NCI-H345 treated with DMSO at 0.1 percent for 48 hours (cell line): ENCODE results near the gene SFRP2.

Experiments
- DNase-seq: peaks from one replicate; lab custom pipeline; 2025; ENCODE audit not compliant: unreplicated experiment; lab: John Stamatoyannopoulos, UW

Gene SFRP2, protein sequence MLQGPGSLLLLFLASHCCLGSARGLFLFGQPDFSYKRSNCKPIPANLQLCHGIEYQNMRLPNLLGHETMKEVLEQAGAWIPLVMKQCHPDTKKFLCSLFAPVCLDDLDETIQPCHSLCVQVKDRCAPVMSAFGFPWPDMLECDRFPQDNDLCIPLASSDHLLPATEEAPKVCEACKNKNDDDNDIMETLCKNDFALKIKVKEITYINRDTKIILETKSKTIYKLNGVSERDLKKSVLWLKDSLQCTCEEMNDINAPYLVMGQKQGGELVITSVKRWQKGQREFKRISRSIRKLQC

DNA sequence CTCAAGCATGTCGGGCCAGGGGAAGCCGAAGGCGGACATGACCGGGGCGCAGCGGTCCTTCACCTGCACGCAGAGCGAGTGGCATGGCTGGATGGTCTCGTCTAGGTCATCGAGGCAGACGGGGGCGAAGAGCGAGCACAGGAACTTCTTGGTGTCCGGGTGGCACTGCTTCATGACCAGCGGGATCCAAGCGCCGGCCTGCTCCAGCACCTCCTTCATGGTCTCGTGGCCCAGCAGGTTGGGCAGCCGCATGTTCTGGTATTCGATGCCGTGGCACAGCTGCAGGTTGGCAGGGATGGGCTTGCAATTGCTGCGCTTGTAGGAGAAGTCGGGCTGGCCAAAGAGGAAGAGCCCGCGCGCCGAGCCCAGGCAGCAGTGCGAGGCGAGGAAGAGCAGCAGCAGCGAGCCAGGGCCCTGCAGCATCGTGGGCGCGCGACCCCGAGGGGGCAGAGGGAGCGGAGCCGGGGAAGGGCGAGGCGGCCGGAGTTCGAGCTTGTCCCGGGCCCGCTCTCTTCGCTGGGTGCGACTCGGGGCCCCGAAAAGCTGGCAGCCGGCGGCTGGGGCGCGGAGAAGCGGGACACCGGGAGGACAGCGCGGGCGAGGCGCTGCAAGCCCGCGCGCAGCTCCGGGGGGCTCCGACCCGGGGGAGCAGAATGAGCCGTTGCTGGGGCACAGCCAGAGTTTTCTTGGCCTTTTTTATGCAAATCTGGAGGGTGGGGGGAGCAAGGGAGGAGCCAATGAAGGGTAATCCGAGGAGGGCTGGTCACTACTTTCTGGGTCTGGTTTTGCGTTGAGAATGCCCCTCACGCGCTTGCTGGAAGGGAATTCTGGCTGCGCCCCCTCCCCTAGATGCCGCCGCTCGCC lies at the start of gene SFRP2:
Gene SFRP2 (minus strand): TSS at position 671 of the 864 bp plus-strand sequence. CDS start 248 bp downstream, at position 423.
- no peak for DNase-seq

DNA sequence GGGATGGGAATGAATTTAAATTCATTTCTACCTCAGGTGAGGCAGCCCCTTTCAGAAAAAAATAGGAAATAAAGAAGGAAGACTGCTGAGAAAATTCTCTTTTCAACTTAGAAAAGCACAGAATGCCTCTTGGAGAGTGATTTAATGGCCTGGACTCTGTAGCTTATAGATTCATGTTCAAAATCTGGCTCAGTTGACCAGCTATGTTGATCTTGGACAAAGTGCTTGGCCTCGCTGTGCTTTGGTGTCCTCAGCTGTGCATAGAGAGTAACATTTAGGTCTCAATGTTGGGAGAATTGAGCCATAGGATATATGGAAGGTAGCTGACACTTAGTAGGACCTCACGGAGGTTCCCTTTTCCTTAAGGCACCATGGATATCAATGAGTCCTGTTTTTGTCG lies 49.7 kb upstream of the SFRP2 start:
- no peak for DNase-seq

DNA sequence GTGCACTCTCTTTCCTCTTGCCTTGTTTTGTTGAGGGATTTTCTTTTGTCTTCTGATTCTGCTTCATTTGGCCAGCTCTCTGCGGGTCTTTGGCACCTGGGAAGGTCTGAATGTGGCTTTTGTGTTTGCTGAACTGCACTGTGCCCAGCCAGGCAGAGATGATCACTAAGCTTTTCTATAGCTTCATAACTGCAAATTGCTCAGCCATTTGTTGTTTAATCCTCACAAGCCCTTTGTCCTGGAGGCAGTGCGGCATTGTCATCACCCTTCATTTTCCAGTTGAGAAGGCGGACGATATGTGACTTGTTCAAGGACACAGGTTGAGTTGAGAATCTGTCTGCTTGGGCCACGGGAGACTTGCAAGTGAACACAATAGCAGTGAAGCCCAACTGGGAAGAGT lies 46.0 kb upstream of the SFRP2 start:
- DNase-seq: no peak

DNA sequence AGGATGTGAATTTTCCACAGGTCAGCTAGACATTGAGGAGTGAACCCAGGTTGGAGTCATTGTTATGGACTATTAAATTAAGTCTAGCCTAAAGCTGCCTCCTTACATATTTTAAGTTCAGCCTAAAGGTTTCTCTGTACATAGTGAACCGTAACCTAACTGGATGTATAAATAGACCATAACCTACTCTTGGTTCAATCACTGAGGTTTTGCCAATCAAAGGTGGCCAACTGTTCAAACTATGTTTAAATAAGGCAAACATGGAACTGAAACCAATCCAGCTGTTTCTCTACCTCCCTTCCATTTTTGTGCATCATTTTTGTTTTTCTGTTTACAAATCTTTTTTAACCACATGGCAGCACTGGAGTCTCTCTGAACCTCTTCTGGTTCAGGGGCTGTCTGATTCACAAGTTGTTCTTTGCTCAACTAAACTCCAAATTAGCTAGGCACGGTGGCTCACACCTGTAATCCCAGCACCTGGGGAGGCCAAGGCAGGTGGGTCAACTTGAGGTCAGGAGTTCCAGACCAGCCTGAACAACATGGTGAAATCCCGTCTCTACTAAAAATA lies 43.9 kb upstream of the SFRP2 start:
- no peak for DNase-seq

DNA sequence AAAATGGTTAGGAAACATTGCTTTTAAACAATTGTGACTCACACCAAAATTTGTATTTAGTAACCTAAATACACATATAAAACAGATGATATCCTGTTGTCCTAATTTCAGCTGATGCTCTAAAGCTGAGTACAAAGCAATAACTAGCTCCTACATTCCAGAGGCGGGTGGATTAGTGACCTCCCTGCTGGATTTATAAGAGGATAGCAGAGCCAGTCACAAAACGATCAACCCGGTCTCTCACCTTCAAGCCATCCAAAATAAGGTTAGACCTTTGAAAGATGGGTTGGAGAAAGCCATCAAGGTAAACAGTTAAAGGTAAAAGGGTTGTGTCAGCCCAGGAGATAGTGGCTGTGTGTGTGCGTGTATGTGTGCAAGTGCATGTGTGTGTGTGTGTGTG lies 43.2 kb upstream of the SFRP2 start:
- no peak for DNase-seq

DNA sequence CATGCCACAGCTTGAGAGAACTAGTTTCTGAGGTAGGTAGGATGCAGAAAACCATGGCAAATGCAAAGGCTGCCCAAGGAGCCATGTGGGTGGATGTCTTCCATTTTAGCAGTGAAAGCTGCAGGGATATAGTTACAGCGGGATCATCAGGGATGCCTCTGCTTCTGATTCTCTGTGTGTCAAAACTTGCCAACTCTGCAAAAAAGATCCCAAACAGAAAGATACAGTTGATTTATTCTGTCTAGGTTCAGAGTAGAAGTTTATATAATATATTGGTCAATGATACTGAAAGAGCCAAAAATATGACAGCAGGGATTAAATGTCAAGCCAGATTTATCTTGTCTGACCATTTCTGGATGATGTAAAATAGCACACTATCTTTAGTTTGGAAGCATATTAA lies 42.4 kb upstream of the SFRP2 start:
- no peak for DNase-seq

DNA sequence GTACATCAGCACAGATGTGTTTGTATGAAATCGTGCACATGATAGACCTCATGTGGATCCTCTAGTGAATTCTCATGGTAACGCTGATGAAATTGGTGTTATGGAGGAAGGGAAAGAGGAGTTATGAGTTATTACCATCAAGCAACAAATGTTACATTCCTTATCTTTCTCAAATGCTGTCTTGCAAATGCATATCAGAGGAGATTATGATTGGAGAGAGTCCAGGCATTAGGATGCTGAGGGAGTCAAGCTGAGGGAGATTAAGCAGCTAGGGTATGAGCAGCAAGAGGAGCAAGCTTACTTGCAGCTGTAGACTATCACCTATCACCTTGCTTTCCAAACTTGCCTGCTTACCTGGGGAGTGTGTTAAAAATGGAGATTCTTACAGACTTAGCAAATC lies 36.8 kb upstream of the SFRP2 start:
- DNase-seq: no peak

DNA sequence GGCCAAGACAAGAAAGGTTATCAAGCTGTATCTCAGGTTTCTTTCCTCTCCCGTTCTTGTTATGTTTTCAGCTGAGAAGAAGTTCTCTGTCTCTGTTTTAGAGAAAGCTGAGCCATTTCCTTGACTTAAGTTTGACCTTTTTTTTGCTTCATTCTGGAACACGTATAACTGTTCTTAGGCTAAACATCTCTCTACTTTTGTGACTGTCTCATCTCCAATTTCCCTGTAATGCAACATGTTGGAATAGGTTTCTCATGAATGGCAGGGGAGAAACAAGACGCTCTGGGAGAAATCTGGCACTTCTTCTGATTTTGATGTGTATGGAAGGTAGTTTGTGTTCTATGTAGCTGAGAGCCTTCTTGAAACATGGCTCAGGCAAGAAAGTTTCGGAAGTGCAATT lies 36.2 kb upstream of the SFRP2 start:
- DNase-seq: no peak

DNA sequence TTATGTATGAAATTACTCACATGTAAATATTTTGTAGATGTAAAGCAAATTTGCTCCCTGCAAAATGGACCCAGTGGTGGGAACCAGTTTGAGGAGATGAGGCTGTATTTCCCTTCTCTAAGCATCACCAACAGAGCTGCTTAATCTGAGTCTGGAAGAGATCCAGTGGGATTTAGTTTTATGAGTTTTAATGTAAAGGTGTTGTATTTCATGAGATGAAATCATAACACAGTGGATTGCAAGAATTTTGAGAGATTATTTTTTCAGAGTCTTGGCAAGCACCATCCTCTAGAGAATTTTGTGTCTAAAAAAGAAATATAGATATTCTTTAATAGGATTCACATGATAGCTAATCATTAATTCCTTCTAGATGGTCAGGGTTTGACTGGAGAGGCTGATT lies 35.6 kb upstream of the SFRP2 start:
- DNase-seq: no peak

DNA sequence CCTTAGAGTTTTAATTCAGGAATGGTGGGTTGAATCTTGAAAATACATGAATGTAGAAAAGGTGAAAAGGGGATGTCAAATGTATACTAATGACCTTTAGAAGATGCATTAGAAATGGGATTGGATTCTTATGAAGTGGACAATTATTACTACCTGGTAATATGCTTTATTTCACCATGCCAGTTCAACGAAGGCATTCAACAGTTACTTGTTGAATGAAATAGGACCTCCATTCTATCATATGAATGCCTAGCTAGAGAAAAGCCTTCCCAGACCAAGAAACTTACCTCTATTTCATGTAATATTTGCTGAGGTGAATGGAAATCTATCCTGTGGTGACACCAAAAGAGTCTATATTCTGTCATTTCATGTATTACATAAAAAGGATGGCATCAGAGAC lies 34.6 kb upstream of the SFRP2 start:
- no peak for DNase-seq

DNA sequence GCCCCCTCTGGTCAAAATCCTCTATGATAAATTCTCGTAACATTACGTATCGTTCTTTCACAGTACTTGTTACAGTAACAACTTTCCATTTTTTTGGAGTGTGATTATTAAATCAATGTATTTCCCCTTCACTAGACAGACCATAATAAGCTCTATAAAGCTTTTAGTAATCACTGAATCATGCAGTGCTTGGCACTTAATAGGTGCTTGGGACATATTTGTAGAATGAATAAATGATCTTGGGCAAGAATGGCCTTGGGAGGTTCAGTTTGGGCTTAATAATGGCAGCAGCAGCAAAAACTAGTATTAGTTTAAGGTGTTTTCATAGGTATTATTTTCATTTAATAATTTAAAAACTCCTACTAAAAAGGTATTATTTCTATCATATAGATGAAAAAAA lies 33.4 kb upstream of the SFRP2 start:
- DNase-seq: no peak

DNA sequence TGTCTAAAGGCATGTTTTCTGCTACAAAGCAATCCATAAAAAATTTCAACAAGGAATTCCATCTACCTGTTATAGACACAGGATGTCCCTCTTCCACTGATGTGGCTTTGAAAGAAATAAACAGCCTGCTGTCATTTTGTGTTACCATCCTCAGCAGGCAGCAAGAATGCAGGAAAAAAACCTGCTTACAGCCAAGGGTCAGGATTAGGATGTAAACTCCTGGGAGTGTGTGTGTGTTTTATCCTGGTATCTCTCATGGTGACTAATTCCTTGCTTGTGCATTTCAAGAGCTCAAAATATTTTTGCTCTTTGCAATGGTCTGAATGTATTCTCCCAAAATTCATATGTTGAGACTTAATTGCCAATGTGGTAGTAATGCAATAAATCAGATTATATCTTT lies 28.6 kb upstream of the SFRP2 start:
- no peak for DNase-seq

DNA sequence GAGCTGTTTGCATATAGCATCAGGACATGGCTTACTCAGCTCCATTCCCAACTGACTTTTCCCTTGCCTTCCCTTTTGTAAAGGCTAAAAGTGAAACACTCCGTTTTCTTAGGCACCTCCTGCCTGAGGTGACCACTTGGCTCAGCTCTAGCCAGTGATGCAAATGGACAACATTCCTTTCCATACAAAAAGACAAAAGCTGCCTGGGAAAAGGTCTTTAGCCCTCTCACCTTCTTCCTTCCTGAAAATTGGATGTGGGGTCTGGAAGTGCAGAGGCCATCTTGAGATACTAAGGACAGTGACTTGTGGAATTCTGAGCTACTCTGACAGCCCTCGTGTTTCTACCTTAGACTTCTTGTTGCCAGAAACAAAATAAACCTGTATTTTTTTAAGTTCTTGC lies 27.7 kb upstream of the SFRP2 start:
- no peak for DNase-seq

DNA sequence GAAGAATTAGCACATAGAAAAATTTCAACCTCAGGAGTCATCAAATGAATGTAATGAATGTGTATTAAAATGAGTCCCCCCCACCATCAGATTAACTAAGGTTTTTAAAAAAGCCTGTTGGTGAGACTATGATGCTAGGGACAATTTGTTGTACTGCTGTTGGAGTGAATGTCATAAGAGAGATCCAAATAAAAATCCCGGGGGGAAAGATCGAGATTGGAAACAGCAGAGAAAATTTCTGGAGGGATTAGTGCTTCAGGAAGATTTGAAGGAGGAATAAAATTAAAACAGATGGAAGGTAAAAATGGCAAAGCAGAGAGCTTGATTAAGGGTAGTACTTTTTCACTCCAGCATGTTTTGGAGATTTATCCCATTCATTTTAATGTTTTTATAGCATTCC lies 25.9 kb upstream of the SFRP2 start:
- DNase-seq: no peak

DNA sequence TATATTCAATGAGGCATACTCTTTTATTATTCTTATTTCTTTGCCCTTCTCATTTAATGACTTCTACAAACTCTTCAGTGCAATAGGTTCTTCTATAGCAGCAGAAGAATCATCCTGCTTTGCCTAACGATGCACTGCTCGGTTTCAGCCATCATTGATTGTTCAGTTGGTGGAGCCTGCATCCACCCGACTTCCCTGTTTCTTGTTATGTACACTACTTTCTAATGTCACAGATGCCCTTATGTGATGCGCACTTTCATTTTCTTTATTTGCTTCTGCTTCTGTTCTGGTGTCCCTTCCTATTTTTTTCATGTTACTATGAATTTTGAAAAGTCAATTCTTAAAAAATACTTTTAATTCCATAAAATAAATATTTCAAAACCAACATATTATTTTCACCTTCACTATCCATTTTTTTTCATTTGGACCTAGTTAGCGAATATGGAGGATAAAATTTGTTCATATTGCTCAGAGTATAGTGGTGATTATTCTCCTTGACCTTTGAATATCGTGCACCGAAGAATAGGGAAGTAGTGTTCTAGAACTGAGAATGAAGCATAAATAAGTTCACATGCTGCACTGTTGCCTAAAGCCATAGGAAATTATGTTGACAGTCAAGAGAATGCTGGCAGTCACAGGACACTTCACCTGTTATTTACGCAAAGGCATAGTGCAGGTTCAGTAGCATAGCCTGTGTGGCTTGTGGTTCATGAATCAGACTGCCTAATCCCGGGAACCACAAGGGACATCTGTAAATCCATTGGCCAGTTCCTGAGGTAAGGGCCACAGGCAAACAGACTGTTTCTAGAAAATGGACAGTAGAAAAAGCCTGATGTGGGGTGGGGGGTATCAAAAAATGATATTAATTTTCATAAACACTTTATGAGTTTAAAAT lies 21.3 kb upstream of the SFRP2 start:
- no peak for DNase-seq

DNA sequence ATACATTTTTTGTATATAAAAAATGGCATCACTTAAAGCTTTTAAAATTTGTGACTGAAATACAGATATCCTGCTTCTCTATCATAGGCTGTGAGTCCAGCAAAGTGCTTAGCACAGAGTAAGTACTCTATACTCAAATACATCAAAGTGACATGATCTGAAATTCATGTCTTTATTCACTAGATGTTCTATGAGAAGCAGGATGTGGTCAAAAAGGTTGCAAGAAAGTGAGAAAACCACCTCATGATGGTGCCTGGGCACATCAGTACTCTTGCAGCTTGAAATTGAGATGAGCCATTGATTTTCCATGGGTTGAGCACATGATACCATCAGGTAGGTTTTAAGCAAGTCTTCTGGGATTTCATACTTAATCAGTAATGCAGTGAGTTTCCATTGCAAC lies 20.4 kb upstream of the SFRP2 start:
- DNase-seq: no peak

DNA sequence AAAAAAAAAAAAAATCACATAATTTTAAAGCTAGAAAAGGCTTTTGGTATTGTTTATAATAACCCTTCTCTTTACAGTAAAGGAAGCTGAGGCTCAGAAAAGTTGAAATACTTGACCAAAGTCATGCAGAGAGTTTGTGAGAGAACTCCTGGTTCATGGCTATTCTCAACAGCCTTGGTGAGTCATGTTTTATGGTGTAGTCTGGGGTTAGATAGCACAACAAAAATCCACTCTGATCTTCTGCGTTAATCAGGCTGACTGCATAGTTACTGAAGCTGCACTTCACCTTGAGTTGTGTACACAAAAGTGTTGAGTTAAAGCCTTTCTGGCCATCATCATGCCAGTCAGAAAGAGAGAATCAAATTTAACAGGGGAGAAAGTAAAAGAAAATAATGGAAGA lies 19.3 kb upstream of the SFRP2 start:
- no peak for DNase-seq

DNA sequence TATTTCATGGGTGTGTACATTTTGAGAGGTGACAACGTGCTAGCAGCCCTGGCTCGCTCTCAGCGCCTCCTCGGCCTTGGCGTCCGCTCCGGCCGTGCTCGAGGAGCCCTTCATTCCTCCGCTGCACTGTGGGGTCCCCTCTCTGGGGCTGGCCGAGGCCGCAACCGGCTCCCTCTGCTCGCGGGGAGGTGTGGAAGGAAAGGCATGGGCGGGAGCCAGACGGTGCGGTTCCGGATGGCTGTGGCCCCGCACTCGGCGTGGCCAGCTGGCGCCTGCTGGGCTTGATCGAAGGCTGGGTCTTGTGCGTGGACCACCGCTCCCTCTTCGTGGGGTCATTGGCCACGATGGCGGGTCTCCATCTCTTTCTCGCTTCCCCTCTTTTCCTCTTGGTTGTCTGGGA lies 17.2 kb upstream of the SFRP2 start:
- no peak for DNase-seq

DNA sequence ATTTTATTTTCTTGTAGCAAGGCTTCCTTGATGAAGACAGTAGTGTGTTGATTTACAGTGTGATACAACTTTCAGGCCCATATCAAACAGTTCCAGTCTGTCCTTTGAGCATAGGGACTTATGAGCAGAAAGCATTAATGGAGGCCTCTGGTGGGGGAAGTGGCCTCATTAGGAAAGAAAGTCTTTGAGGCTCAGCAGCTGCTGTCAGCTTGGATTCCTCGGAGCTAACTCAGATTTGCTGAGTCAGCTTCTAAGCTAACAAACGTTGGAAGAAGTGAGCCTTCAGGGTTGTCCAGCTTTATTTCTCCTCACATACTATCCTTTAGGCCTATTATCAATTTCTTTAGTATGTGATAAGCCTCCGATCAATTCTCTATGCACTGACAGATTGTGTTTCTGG lies 15.8 kb upstream of the SFRP2 start:
- DNase-seq: no peak

DNA sequence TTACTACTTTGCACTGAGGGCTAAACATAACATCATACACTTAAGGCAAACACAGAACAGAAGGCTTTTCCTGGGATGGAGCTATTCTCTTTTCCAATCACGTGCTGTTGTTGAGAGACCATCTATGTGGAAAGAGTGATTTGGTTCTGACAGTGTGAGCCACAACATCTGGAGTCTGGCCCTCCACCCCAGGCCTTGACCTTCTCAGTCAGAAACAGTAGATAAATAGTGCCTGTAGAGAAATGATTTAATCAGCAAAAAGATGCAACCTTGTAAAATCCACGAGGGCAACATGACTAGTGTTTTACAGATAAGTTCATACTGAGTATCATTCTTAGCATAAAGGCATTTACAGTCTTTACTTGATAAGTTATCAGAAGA lies 10.8 kb upstream of the SFRP2 start:
- DNase-seq: no peak
